Measurements from ENCODE around the gene GUCA1C.

GRCh38 chr3:108947855-108948254, 5.8 kb downstream of the GUCA1C start:
- no peak for TF ChIP-seq CTCF (IDR thresholded peaks at IDR 0.05; ENCODE audit: extremely low read depth in 1 of 2, insufficient read depth in 1 of 2, low read depth in 1 of 2, low read length in 2 of 2)
- no peak for TF ChIP-seq POLR2A (IDR thresholded peaks at IDR 0.05; ENCODE audit: low read depth, low read length)
- TF ChIP-seq MAX (IDR thresholded peaks at IDR 0.05; ENCODE audit: insufficient read depth, insufficient read length): no peak
- TF ChIP-seq POLR2AphosphoS5 (IDR thresholded peaks at IDR 0.05; ENCODE audit: insufficient read depth, low read depth, low read length): no peak
- TF ChIP-seq FOS (IDR thresholded peaks at IDR 0.05; ENCODE audit: borderline replicate concordance, insufficient read depth, low read length): no peak
- no peak for TF ChIP-seq EZH2 (IDR thresholded peaks at IDR 0.05; ENCODE audit: borderline replicate concordance, low read depth, low read length, severe bottlenecking)
- TF ChIP-seq MYC (IDR thresholded peaks at IDR 0.05; ENCODE audit: low read depth, low read length): no peak
- no peak for TF ChIP-seq JUN (IDR thresholded peaks at IDR 0.05; ENCODE audit: borderline replicate concordance, insufficient read depth, insufficient read length, low read depth)
